Fibroblast of lung (primary cell): ENCODE results near the gene KIF26B. TPM values are rescaled to one million over a fixed set of nuclear protein-coding genes. Genes with fewer than 3 reads are reported as not detected.

Experiments used
- DNase-seq, 2 donors: peaks; one replicate each; pipeline versions ENCODE4 v3.0.0 to v3.0.0-alpha.2; 2010; ENCODE audit warnings: low read depth in 2 of 2
- H2AFZ ChIP-seq: 2 replicates; pipeline ENCODE4 v1.5.1; 2012; ENCODE audit warnings: low read length, control low read depth, inconsistent platforms
- H3K27ac ChIP-seq: 2 replicates; pipeline ENCODE4 v1.5.1; 2011; ENCODE audit warnings: low read length, control low read depth; ENCODE audit not compliant: insufficient read depth
- H3K27me3 ChIP-seq: 2 replicates; pipeline ENCODE4 v1.5.1; 2011; ENCODE audit warnings: mild to moderate bottlenecking, low read length; ENCODE audit not compliant: control insufficient read depth, insufficient read depth
- H3K36me3 ChIP-seq: 2 replicates; pipeline ENCODE4 v1.5.1; 2011; ENCODE audit warnings: low read length; ENCODE audit not compliant: control insufficient read depth, insufficient read depth
- H3K4me1 ChIP-seq: 2 replicates; pipeline ENCODE4 v1.5.1; 2011; ENCODE audit warnings: low read length; ENCODE audit not compliant: control insufficient read depth, insufficient read depth; ENCODE audit errors: extremely low read depth
- H3K4me2 ChIP-seq: 2 replicates; pipeline ENCODE4 v1.5.1; 2011; ENCODE audit warnings: low read length, control low read depth; ENCODE audit not compliant: insufficient read depth; ENCODE audit errors: extremely low read depth
- H3K4me3 ChIP-seq, 4 experiments: fragments of 200-600 bp in 1 of 4; sonication (generic) in 1 of 4; replicated peaks in 1 of 4; 2 replicates each; pipeline ENCODE4 v1.5.1; 2011 to 2016; ENCODE audit warnings: low read length in 4 of 4, low read depth in 3 of 4, mild to moderate bottlenecking in 3 of 4, control low read depth in 2 of 4, inconsistent platforms in 1 of 4, mixed read lengths in 1 of 4; ENCODE audit not compliant: insufficient read depth in 1 of 4; ENCODE audit errors: control extremely low read depth in 1 of 4
- H3K79me2 ChIP-seq: 2 replicates; pipeline ENCODE4 v1.5.1; 2012; ENCODE audit warnings: mild to moderate bottlenecking, low read length, inconsistent platforms; ENCODE audit not compliant: control insufficient read depth, insufficient read depth
- H3K9ac ChIP-seq: 2 replicates; pipeline ENCODE4 v1.5.1; 2011; ENCODE audit warnings: mild to moderate bottlenecking, low read length, control low read depth; ENCODE audit not compliant: insufficient read depth
- H3K9me3 ChIP-seq: 2 replicates; pipeline ENCODE4 v1.5.1; 2012; ENCODE audit warnings: low read depth, low read length; ENCODE audit not compliant: control insufficient read depth, insufficient read depth
- H4K20me1 ChIP-seq: 2 replicates; pipeline ENCODE4 v1.5.1; 2011; ENCODE audit warnings: low read length; ENCODE audit not compliant: control insufficient read depth, insufficient read depth; ENCODE audit errors: extremely low read depth
- EZH2 ChIP-seq: IDR thresholded peaks from 2 replicates; pipeline ENCODE4 v1.5.1; 2012; ENCODE audit warnings: low read length, control low read depth, mild to moderate bottlenecking; ENCODE audit errors: missing control alignments
- polyA plus RNA-seq, 2 donors: library from polyadenylated mRNA; depleted of rRNA in 1 of 2; stranded (reverse) in 1 of 2; unstranded in 1 of 2; fragments of >200 nt; gene quantifications; 2 replicates each; pipeline ENCODE4 v1.2.1, GENCODE V29; 2011 to 2012; ENCODE audit warnings: missing spikeins in 1 of 2
- total RNA-seq: library from RNA; depleted of rRNA; stranded (reverse); fragments of >200 nt; gene quantifications from 2 replicates; pipeline ENCODE4 v1.2.1, GENCODE V29; 2014
- TF ChIP-seq, protein P1 (sequence below), 2 donors: IDR thresholded peaks in 1 of 2; conservative IDR thresholded peaks in 1 of 2; 1 replicate in 1 of 2; 2 replicates in 1 of 2; pipeline ENCODE4 v1.5.1; 2011 to 2012; ENCODE audit warnings: low read length in 2 of 2, control low read depth in 1 of 2, inconsistent platforms in 1 of 2, low read depth in 1 of 2, mild to moderate bottlenecking in 1 of 2

KIF26B gene
- total and polyA plus RNA-seq, 2 donors (not counting 1 experiment from before 2014, with no cell fraction given), result 5.3 to 6.1 TPM

DNA sequence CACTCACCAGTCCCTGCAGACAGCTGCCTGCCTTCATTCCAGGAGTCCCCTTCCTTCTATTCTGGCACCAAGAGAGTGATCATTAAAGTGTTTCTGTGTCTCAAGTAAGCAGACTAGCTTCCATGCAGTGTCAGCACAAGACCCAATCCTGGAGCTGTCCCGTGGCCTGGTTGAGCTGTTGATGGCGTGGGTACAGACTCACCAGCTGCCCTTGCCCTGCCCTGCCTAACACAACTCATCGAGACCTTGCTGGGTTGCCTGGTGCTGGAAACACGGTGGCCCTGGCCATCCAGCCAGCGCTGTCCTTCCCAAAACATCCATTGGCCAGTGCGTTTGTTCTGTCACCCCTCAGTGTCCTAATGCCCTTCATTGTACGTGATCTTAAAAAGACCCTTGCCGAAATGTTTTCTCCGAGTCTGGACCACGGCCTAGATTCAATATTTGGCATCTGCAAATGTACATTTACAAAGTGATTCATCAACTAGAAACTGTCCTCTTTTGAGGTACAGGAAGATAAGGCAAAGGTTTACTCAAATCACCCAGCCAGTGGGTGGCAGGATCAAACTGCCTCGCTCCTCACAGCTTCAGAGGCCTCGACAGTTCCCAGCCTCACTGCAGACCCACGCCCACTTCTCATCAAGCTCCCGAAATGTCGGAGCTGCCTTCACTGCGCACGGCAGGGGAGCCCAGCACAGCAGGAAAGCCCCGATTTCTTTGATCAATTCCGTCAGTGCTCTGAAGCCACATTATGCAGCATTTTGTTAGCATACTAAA is 494.2 kb downstream of the KIF26B start:
- H3K36me3 ChIP-seq, result no peaks in the 10 kb centered on the region
- no peaks in the 10 kb centered on the region for H4K20me1 ChIP-seq
- H2AFZ ChIP-seq, result no peak overlapping the region
- no peaks in the 10 kb centered on the region for H3K4me1 ChIP-seq
- TF ChIP-seq, protein P1, sequence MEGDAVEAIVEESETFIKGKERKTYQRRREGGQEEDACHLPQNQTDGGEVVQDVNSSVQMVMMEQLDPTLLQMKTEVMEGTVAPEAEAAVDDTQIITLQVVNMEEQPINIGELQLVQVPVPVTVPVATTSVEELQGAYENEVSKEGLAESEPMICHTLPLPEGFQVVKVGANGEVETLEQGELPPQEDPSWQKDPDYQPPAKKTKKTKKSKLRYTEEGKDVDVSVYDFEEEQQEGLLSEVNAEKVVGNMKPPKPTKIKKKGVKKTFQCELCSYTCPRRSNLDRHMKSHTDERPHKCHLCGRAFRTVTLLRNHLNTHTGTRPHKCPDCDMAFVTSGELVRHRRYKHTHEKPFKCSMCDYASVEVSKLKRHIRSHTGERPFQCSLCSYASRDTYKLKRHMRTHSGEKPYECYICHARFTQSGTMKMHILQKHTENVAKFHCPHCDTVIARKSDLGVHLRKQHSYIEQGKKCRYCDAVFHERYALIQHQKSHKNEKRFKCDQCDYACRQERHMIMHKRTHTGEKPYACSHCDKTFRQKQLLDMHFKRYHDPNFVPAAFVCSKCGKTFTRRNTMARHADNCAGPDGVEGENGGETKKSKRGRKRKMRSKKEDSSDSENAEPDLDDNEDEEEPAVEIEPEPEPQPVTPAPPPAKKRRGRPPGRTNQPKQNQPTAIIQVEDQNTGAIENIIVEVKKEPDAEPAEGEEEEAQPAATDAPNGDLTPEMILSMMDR (conservative IDR thresholded peaks at IDR 0.05 in 1 of 2, IDR thresholded peaks at IDR 0.05 in 1 of 2; ENCODE audit: low read depth in 1 of 2, low read length in 2 of 2), result no peak
- no peak for TF ChIP-seq EZH2
- no peaks in the 10 kb centered on the region for H3K27me3 ChIP-seq
- H3K79me2 ChIP-seq, result no peaks in the 10 kb centered on the region
- no peak for DNase-seq
- no peak overlapping the region for H3K4me2 ChIP-seq
- H3K9ac ChIP-seq, result no peak overlapping the region
- H3K27ac ChIP-seq, result no peak overlapping the region
- H3K9me3 ChIP-seq, result no peaks in the 10 kb centered on the region
- no peak overlapping the region for H3K4me3 ChIP-seq

DNA sequence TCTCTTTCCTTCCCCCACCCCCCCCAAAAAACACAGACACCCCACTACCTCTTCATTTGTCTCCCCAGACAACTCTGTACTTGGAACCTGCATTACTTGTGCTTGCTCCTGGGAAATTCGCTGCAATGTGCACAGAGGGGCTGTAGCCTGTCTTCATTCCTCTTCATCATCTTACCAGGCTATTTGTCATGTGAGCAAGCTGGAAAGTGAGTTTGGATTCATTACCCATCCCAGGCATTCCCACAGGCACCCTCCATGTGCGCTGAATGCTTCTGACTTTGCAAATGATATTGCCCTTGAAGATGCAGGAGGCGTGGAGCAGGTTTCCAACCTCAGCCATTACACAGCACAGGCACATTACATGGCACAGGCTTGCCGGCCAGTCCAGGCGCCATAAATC is 494.9 kb downstream of the KIF26B start:
- Histone ChIP-seq H3K79me2 (no peaks in the 10 kb centered on the region), H3K27ac (no peak overlapping the region), H3K4me3 (no peak overlapping the region), H4K20me1 (no peaks in the 10 kb centered on the region), H3K4me2 (no peak overlapping the region), H3K27me3 (no peaks in the 10 kb centered on the region), H3K9me3 (no peaks in the 10 kb centered on the region), H3K36me3 (no peaks in the 10 kb centered on the region), H2AFZ (no peak overlapping the region), H3K4me1 (no peaks in the 10 kb centered on the region), H3K9ac (no peak overlapping the region)
- TF ChIP-seq, protein P1 (conservative IDR thresholded peaks at IDR 0.05 in 1 of 2, IDR thresholded peaks at IDR 0.05 in 1 of 2; ENCODE audit: low read depth in 1 of 2, low read length in 2 of 2), result no peak
- TF ChIP-seq EZH2, result no peak
- no peak for DNase-seq

DNA sequence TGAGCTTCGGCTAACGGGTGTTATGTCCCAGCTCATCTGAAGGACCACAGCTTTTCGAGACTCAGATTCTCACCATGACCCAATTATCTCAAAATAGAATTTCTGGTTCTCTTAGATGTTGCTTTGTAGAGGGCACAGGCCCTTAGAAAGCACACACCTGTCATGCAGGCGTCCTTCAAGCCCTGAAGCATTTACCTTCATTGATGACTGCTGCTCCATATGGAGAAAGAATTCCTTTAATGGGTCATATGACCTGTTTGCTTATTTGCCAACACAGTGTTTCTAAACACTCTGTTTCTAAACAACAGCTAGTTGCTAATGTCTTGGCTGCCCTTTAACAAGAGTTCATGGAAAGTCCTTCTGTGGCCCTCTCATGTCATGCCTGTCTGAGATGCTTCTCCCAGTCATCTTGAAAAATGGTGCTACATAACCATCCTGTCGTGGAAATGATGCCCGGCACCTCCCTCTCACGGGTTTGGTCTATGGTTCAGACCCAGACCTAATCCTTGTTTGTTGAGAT is 495.7 kb downstream of the KIF26B start:
- Histone ChIP-seq H3K79me2 (no peaks in the 10 kb centered on the region), H3K4me2 (no peak overlapping the region), H2AFZ (no peak overlapping the region), H3K4me1 (no peaks in the 10 kb centered on the region), H3K9ac (no peak overlapping the region), H3K27ac (no peak overlapping the region), H3K4me3 (no peak overlapping the region), H4K20me1 (no peaks in the 10 kb centered on the region), H3K36me3 (no peaks in the 10 kb centered on the region), H3K27me3 (no peaks in the 10 kb centered on the region), H3K9me3 (no peaks in the 10 kb centered on the region)
- TF ChIP-seq, protein P1 (conservative IDR thresholded peaks at IDR 0.05 in 1 of 2, IDR thresholded peaks at IDR 0.05 in 1 of 2; ENCODE audit: low read depth in 1 of 2, low read length in 2 of 2), result no peak
- TF ChIP-seq EZH2, result no peak
- no peak for DNase-seq
